HG03139 (cell line): Measurements from ENCODE around the gene PEX5.

Source experiments
- ATAC-seq: cut with Tn5 transposase; IDR thresholded peaks from one replicate; pipeline ENCODE4 v1.9.1; 2021; ENCODE audit not compliant: unreplicated experiment

PEX5 gene

DNA sequence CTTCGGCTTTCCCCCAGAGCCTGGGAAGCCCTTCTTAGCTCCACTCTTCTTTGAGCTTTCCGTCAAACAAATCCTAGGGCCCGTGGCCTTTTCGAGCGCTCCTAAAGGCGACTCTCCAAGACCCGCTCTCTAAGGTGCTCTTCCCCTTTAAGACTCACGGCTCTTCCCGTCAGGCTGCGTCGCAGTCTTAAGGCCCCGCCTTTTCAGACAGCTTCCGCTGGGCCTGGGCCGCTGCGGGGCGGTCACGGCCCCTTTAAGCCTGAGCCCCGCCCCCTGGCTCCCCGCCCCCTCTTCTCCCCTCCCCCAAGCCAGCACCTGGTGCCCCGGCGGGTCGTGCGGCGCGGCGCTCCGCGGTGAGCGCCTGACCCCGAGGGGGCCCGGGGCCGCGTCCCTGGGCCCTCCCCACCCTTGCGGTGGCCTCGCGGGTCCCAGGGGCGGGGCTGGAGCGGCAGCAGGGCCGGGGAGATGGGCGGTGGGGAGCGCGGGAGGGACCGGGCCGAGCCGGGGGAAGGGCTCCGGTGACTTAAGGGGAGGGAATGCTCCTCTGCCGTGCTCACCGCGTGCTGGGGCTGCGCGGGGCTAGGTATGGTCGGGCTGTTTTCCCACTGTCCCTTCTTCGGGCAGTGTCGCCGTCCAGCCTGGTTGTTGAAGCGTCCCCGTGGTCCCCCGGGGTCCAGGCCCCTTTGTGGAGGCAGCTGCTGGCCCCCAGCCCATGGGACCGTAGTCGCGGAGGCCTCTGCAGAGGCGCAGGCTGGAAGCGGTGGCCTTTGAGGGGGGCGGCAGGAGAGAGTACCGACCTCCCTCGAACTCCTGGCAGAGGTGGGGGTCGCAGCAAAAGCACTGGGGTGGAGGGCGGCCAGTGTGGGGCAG, at the start of gene PEX5:
Gene PEX5, plus strand, starts transcription at position 289 of the 870 bp plus-strand sequence. CDS start 692 bp downstream, outside the sequence.
- ATAC-seq, result peak; percentile 91

DNA sequence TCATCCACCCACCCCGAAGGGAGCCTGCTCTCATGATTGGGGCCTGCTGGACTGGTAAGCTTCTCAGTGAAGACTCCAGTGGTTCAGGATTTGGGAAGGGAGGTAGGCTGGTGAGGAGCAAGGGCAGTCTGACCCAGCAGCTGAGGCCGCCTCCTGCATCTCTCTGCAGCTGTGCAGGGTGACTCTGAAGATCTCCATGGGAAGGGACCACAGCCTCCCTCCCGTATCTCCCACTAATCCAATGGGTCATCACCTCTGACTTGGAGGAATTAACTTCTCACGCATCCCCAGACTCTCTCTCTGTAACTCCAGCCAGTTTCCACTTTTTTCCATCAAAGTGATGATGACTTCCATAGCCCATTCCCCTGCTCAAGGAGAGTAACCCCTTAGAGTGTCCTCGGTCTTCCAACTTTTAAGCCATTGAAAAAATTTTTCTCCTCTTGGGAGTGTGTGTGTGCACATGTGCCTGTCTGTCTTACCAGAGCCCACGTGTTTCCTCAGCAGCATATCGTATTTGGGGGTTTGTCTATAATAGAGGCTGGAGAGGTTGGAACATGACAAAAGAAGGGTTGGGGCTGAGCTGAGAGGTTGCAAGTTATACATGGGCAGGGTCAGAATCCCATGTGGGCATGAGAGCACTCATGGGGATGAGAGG, 48.0 kb upstream of the PEX5 start:
- ATAC-seq, result no peak

DNA sequence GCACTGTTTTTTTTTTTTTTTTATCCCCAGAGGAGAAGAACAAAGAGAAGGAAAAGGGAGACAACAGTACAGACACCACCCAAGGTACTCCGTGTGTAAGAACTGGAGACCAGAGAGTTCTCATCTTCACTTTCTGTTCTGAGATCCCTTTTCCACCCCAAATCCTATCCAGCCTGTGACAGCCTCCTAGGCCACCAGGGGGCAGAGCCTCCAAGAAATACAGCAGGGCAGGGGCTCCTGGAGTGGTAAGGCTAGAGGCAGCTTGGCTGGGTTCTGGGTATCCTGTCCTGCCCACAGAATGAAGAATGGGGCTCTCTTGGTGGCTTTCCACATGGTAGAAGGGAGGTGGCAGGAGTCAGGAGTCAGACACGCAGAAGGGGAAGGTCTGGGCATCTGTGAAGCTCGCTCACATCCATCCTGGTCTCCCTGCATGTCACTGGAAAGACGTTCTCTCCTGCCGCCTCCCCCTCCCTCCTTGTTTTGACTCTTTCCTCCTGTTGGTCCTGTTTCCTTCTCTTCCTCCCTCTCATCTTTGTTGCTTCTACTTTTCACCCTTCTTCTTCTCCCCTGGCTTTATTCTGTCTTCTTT, 47.3 kb upstream of the PEX5 start:
- no peak for ATAC-seq

DNA sequence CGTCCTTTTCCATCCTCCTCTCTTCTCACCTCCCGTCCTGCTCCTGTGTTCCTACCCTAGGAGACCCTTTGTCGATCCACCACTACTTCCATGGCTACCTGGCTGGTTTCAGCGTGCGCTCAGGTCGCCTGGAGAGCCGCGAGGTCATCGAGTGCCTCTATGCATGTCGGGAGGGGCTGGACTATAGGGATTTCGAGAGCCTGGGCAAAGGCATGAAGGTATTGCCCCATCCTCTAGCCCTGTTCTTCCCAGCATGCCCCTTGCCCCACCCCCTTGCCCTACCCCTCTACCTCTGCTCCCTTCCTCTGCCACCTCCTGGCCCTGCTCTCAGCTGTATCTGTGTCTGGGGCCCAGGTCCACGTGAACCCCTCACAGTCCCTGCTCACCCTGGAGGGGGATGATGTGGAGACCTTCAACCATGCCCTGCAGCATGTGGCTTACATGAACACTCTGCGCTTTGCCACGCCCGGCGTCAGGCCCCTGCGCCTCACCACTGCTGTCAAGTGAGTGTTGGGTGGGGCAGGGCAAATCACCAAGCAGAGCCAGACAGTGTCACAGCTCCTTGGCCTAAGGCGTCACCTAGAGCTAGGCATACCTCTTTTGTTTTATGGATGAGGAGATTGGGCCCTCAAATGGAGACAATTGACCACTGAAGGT, 46.5 kb upstream of the PEX5 start:
- no peak for ATAC-seq

DNA sequence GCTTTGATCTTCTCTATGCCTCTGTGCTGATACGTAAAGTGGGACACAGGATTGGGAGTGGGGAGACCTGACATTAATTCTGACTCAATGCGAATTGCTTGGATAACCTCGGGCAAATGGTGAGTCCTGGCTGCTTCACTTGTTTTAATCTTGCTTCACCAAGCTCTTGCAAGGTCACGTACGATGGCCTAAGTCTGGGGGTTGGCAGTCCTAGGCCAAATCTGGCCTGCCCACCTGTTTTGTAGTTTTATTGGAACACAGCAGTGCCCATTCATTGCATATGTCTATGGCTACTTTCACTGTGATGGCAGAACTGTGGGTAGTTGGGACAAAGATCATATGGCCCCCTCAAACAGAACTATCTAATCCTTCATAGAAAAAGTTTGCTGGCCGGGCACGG, 45.9 kb upstream of the PEX5 start:
- ATAC-seq, result no peak

DNA sequence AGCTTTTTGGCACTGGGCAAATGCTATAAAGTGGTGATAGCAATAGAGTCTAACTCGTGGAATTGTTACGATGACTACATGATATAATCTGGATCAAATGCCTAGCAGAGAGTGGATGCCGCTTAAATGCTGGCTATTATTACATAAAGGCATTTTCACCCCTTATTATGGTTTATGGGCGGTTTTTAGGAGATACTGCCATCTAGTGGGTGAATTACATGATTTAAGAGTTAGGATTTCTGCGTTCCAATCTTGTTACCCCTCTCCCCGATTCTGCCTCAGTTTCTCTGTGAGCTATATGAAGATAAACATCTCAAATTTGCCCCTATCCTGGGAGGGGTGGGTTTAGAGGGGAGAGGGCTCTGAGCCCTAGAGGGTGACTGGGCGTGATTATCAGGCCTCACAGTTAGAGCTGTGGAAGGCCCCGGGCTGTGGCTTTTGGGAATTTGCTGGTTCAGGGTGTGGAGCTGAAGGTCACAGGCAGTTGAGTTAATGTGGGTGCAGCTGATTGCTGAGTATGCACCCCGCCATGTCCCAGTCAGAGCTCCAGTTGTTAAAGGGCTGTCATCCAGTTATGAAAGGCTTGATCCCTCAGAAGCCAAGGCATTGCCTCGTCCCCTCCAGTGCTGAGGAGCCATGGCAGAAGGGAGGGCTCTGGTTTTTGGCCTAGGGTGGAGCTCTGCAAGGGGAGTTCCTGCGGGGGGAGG, 44.9 kb upstream of the PEX5 start:
- no peak for ATAC-seq

DNA sequence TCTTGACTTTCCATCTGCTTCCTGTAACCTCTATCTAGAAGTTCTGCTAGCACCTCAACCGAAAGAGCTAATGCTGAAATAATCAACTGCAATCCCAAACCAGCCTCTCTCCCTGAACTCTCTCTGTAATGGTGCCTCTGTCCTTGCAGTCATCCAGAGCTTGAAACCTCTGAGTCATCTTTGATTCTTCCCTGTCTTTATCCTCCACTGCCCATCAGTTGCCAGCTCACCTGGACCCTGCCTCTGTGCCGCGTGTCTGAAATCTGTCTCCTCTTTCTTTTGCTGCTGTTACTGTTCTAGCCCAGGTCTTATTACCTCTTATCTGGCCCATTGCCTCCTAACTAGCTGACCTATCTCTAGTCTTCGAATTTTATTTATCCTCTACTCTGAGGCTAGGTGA, 43.8 kb upstream of the PEX5 start:
- ATAC-seq, result no peak

DNA sequence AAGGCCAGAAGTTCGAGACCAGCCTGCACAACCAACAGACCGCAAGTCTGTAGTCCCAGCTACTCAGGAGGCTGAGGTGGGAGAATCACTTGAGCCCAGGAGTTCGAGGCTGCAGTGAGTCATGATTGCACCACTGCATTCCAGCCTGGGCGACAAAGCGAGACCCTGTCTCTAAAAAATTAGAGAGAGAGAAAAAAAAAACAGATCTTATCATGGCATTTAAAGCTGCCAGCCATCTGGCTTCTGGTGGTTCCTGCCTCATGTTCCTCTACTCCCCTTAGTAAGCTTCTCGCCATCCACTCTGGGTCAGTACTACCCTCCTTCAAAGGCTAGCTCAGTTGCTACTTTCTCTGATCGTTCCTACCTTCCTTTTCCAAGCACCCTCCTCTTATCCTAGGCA, 43.3 kb upstream of the PEX5 start:
- no peak for ATAC-seq

DNA sequence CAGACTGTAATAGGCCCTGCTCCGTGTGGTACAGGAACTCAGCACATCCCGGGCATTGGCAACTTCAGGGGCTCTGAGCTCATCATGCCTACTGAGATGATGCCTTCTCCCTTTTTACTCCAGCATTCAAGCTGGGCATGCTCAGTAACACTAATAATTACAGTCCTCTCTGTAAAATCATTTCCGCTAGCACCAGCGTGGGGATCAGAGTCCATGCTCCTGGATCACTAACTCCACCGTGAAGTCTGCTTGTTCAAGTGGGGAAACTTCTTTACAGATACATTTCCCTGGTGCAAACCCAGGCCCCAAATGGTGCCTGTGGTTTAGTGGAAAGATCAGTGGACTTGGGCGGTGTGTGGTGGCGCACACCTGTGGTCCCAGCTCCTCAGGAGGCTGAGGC, 42.6 kb upstream of the PEX5 start:
- ATAC-seq, result no peak

DNA sequence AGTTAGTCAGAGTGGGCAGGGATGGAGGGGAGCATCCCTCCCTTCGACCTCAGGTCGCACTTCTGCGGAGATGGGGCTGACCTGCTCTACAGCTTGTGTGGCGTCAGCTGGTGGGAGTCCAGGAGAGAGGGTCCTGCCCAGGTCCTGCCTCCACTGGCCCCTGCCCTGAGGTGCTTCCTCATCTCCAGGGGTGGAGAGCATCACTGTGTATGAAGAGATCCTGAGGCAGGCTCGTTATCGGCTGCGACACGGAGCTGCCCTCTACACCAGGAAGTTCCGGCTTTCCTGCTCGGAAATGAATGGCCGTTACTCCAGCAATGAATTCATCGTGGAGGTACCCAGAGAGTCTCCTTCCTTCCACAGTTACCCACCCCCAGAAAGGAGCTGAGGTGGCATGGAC, 39.1 kb upstream of the PEX5 start:
- no peak for ATAC-seq

DNA sequence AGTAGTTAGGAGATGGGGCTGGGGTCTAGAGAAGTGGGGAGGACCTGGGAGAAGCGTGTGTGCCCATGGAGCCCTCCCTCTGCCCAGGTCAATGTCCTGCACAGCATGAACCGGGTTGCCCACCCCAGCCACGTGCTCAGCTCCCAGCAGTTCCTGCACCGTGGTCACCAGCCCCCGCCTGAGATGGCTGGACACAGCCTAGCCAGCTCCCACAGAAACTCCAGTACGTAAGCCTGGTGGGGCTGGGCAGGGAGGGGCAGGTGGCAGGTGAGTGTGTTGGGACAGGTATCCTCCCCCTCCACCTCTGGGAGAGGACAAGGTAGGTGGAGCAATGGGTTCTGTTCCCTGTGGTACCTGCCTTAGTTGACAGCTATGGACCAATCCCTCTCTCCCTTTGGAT, 38.6 kb upstream of the PEX5 start:
- ATAC-seq, result no peak

DNA sequence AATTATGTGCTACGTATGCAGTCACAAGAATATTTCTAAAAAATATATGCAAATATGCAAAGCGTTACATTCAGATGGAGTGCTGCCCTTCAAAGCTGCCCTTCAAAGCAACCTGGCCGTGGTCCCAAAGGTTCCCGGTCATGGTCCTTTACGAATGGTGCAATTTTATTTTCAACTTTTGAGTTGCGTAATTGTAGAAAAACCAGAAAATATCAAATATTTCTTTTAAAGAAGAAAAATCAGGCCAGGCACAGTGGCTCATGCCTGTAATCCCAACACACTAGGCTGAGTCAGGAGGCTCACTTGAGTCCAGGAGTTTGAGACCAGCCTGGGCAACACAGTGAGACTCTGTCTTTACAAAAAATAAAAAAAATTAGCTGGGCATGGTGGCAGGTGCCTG, 38.0 kb upstream of the PEX5 start:
- ATAC-seq, result no peak

DNA sequence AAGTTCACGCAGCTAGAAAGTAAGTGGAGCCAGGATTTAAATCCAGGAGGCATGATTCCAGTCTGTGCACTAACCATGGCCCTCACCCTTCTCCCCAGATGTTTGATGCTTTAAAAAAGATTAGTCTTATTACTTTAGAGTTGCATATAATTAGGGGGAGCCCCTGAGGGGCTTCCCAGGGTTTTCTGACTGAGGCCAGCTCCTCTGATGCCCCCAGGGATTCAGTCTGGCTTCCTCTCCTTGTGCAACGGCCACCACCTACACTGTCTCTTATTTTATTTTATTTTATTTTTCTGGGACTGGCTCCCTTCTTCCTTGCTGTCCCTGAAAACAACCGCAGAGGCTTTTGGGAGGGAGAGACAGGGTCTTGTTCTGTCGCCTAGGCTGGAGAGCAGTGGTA, 36.7 kb upstream of the PEX5 start:
- no peak for ATAC-seq

DNA sequence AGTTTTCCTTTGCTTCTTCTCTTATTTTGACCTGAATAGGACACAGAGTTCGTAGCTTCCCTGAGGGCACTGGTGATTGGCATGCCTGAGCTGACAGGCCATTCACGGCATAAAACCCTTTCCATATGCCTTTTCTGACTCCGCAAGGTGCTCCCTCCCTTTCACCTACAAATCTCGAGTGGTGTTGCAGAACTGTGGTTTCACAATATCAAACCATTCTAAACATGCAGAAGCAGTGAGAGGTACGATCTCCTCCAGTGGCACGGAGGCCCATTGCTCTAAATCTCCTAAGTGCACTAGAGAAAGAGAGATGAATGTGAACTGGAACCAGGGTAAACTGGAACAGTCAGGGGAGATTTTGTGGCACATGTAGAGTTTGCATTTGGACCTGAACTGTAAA, 35.4 kb upstream of the PEX5 start:
- ATAC-seq, result no peak

DNA sequence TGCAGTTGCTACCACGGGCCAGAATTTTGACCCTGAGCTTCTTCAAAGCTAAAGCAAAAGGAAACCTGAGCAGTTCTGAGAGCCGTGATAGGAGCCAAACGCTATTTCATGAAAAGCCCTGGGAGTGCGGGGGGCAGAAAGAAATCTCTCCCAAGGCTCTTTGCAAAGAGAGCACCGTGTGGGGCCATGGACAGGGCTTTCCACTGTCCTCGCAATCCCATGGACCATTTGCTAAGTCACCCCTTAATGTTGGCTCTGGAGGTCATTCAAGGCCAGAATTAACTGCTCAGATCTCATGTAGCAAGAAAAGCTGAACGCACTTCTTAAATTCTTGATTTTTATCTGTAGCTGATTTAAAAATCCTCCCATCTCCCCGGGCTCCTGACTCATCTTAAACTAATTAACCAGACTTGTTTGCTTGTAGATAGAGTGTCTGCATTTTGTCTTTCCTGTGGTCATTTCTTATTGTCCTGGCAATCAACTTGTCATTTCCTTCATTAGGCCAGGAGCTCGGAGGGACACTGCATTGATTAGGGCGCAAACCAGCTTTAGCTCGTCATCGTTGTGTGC, 34.5 kb upstream of the PEX5 start:
- ATAC-seq, result no peak

DNA sequence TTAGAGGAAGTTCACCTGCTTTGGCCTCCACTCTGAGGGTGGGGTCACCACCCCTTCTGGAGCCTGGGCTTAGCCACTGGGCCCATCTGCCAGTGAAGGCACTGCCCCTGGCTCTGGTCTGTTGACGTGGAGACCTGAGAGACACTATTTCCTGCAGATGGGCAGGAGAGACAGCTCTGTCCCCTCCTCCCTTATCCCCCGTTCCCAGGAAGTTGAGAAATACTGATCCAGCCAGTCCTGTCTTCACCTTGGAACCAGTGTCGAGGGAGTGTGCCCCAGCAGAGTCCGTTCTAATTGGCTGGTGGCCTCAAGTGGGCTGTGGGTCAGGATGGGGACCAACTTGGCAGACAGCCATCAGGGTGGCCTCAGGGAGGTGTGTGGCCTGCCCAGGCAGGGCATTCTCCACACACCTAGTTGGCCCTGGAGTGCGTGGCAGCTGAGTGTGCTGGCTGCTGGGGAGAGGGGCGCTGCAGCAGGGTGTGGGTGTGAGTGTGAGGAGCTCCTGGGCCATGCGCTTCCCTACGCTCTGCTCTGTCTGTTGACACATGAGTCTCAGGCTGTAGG, 33.9 kb upstream of the PEX5 start:
- no peak for ATAC-seq

DNA sequence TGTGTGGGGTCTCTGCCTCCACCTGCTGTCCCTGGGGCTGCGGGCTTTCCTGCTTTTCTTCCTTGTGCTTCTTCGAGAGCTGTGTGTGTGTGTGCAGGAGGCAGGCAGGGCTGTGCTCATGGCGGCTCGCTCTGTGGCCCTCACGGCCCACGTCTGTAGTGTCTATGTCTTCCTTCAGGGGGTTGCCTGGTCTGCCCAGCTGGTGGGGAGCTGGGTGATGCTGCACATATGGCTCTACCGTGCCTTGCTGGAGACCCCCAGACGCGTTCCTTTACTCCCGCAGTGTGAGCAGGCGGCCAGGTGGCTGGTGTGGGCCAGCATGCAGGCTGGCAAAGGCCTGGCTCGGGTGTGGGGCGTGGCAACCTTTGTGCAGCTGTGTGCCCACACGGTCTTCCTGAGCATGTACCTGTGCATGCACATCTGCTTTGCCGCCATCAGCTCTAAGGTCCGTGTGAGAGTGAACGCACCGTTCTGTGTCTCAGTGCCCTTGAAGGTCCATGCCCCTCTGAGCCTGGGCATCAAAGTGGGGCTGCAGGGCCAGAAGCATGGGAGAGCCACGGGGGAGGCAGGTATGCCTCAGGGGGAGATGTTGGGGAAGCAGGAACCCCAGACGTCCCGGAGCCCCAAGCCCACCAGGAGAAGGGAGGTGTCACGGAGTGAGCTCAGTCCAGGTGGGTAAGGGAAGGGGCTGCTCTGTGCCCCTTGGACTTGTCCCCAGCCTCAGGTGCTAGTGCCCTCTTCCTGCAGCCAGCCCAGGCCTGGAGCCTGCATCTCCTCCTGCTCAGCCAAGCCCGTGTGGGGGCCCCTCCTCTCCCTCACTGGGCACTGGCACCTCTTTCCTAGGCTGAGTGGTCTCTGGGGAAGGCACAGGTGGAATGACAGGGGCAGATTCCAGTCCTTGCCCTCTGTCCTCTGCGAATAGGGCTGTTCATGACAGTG, 33.0 kb upstream of the PEX5 start:
- no peak for ATAC-seq

DNA sequence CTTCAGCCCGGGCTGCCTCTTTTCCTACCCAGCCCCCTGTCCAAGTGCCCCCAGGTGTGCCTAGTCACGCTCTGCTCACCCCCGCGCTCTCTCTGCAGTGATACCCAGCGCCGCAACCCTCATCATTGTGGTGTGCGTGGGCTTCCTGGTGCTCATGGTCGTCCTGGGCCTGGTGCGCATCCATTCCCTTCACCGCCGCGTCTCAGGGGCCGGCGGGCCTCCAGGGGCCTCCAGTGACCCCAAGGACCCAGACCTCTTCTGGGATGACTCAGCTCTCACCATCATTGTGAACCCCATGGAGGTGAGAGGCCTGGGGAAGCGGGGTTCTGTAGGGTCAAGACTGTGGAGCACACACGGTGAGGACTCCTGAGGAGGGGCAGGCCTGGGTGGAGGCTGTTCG, 32.1 kb upstream of the PEX5 start:
- no peak for ATAC-seq
